IPS-18a (cell line): ENCODE results near the gene SLC29A2.
A peak's percentile ranks its signal among the peaks of the same experiment; 100 is the strongest.
"Not testable (repeated sequence)": the region's sequence is repeated elsewhere in the genome, so short reads cannot be mapped to it uniquely, and the experiment has no call there.

Experiments used
- H3K27ac ChIP-seq: one replicate; pipeline ENCODE4 v1.5.1; 2013; ENCODE audit warnings: low read length
- H3K27me3 ChIP-seq: one replicate; pipeline ENCODE4 v1.6.1; 2013; ENCODE audit warnings: mild to moderate bottlenecking, low read length; ENCODE audit not compliant: control insufficient read depth, insufficient read depth
- H3K36me3 ChIP-seq: one replicate; pipeline ENCODE4 v1.6.1; 2013; ENCODE audit warnings: low read depth, low read length; ENCODE audit not compliant: control insufficient read depth
- H3K4me1 ChIP-seq: one replicate; pipeline ENCODE4 v1.6.1; 2013; ENCODE audit warnings: low read depth, low read length; ENCODE audit not compliant: control insufficient read depth
- H3K4me3 ChIP-seq: one replicate; pipeline ENCODE4 v1.5.1; 2013; ENCODE audit warnings: low read length
- H3K9ac ChIP-seq: one replicate; pipeline ENCODE4 v1.6.1; 2013; ENCODE audit warnings: mild to moderate bottlenecking, low read length, moderate library complexity
- H3K9me3 ChIP-seq: one replicate; pipeline ENCODE4 v1.6.1; 2013; ENCODE audit warnings: low read depth, low read length; ENCODE audit not compliant: control insufficient read depth

The SLC29A2 gene

GRCh38 chr11:66362481-66363147, 8.9 kb downstream of the SLC29A2 start:
- Histone ChIP-seq H3K4me3 (no peak overlapping the region), H3K27ac (no peak overlapping the region), H3K4me1 (no peaks in the 10 kb centered on the region), H3K36me3 (peaks cover 34% of the 10 kb centered on the region), H3K27me3 (no peaks in the 10 kb centered on the region), H3K9me3 (no peaks in the 10 kb centered on the region), H3K9ac (no peak overlapping the region)

- Histone ChIP-seq H3K36me3 (peaks cover 24% of the 10 kb centered on the region), H3K27me3 (no peaks in the 10 kb centered on the region), H3K4me1 (no peaks in the 10 kb centered on the region), H3K9ac (no peak overlapping the region), H3K4me3 (no peak overlapping the region), H3K27ac (no peak overlapping the region), H3K9me3 (no peaks in the 10 kb centered on the region)
These were observed 10.0 kb downstream of the SLC29A2 start for GRCh38 chr11:66361502-66361941.

- H3K27ac ChIP-seq: no peak overlapping the region
- H3K36me3 ChIP-seq: peaks cover 19% of the 10 kb centered on the region
- H3K27me3 ChIP-seq: no peaks in the 10 kb centered on the region
- H3K9me3 ChIP-seq: no peaks in the 10 kb centered on the region
- no peak overlapping the region for H3K4me3 ChIP-seq
- no peak overlapping the region for H3K9ac ChIP-seq
- H3K4me1 ChIP-seq: no peaks in the 10 kb centered on the region
These were observed 11.0 kb downstream of the SLC29A2 start for GRCh38 chr11:66360406-66361073.

GRCh38 chr11:66359662-66360087, 11.9 kb downstream of the SLC29A2 start:
- Histone ChIP-seq H3K4me1 (no peaks in the 10 kb centered on the region), H3K4me3 (no peak overlapping the region), H3K9ac (no peak overlapping the region), H3K27me3 (no peaks in the 10 kb centered on the region), H3K27ac (no peak overlapping the region), H3K9me3 (no peaks in the 10 kb centered on the region), H3K36me3 (peaks cover 15% of the 10 kb centered on the region)

GRCh38 chr11:66350560-66351235, 20.9 kb downstream of the SLC29A2 start:
- H3K9me3 ChIP-seq, H3K4me3 ChIP-seq, H3K9ac ChIP-seq, H3K4me1 ChIP-seq, H3K36me3 ChIP-seq, H3K27ac ChIP-seq: not testable (repeated sequence)
- H3K27me3 ChIP-seq: peaks cover 10% of the 10 kb centered on the region

- Histone ChIP-seq H3K9ac (no peak overlapping the region), H3K4me1 (peaks cover 9% of the 10 kb centered on the region), H3K27me3 (peaks cover 10% of the 10 kb centered on the region), H3K9me3 (no peaks in the 10 kb centered on the region), H3K4me3 (no peak overlapping the region), H3K36me3 (no peaks in the 10 kb centered on the region), H3K27ac (no peak overlapping the region)
These were observed 22.5 kb downstream of the SLC29A2 start for GRCh38 chr11:66349084-66349386.

- Histone ChIP-seq H3K9me3 (no peaks in the 10 kb centered on the region), H3K36me3 (no peaks in the 10 kb centered on the region), H3K4me1 (peaks cover 9% of the 10 kb centered on the region), H3K27ac (no peak within 1 kb of the TSS), H3K27me3 (peaks cover 10% of the 10 kb centered on the region), H3K9ac (peak within 1 kb of the TSS; percentile 71), H3K4me3 (peak within 1 kb of the TSS; percentile 92)
These were observed 23.9 kb downstream of the SLC29A2 start, which contains the start of gene B4GAT1 for GRCh38 chr11:66347425-66348276. Gene B4GAT1 (minus strand): TSS chr11:66347629. CDS start chr11:66347545, 84 bp downstream.

- peak overlapping the region; percentile 92 for H3K4me3 ChIP-seq
- H3K4me1 ChIP-seq: peaks cover 9% of the 10 kb centered on the region
- no peaks in the 10 kb centered on the region for H3K9me3 ChIP-seq
- H3K27me3 ChIP-seq: peaks cover 10% of the 10 kb centered on the region
- peaks cover 3% of the 10 kb centered on the region for H3K36me3 ChIP-seq
- H3K9ac ChIP-seq: peak overlapping the region; percentile 71
- H3K27ac ChIP-seq: no peak overlapping the region
These were observed 24.8 kb downstream of the SLC29A2 start for GRCh38 chr11:66346476-66347424.

GRCh38 chr11:66345316-66345649, 26.3 kb downstream of the SLC29A2 start:
- Histone ChIP-seq H3K36me3 (peaks cover 8% of the 10 kb centered on the region), H3K4me3 (peak overlapping the region; percentile 97), H3K9ac (peak overlapping the region; percentile 79), H3K9me3 (no peaks in the 10 kb centered on the region), H3K27ac (peak overlapping the region; percentile 40), H3K27me3 (peaks cover 10% of the 10 kb centered on the region), H3K4me1 (peaks cover 9% of the 10 kb centered on the region)

GRCh38 chr11:66344550-66345315, 26.8 kb downstream of the SLC29A2 start, which contains the start of gene BRMS1:
Gene BRMS1 (minus strand): TSS chr11:66345104. CDS start chr11:66342234, 2,870 bp downstream.
- Histone ChIP-seq H3K36me3 (peaks cover 8% of the 10 kb centered on the region), H3K4me1 (peaks cover 9% of the 10 kb centered on the region), H3K27ac (peak within 1 kb of the TSS; percentile 44), H3K4me3 (peak within 1 kb of the TSS; percentile 97), H3K9ac (peak within 1 kb of the TSS; percentile 79), H3K9me3 (no peaks in the 10 kb centered on the region), H3K27me3 (peaks cover 10% of the 10 kb centered on the region)
